NT2/D1 (cell line): ENCODE data around the gene SYNGR1.

Experiments used
- DNase-seq: peaks from one replicate; pipeline ENCODE4 v3.0.0-alpha.2; 2011; ENCODE audit warnings: low read depth, low spot score
- H3K27me3 ChIP-seq: 2 replicates; pipeline ENCODE4 v1.6.0; 2011; ENCODE audit warnings: mild to moderate bottlenecking; ENCODE audit not compliant: insufficient read length, insufficient read depth
- H3K36me3 ChIP-seq: 2 replicates; pipeline ENCODE4 v1.6.1; 2011; ENCODE audit warnings: mild to moderate bottlenecking, low read length, mixed read lengths; ENCODE audit not compliant: insufficient read depth, insufficient read length
- H3K4me1 ChIP-seq: 2 replicates; pipeline ENCODE4 v1.5.1; 2011; ENCODE audit not compliant: insufficient read depth, insufficient read length
- H3K4me3 ChIP-seq: 2 replicates; pipeline ENCODE4 v1.5.1; 2011; ENCODE audit warnings: low read depth; ENCODE audit not compliant: insufficient read length
- H3K9ac ChIP-seq: 2 replicates; pipeline ENCODE4 v1.6.0; 2011; ENCODE audit warnings: low read depth; ENCODE audit not compliant: insufficient read length
- H3K9me3 ChIP-seq: 2 replicates; pipeline ENCODE4 v1.5.1; 2011; ENCODE audit warnings: mild to moderate bottlenecking, low read length; ENCODE audit not compliant: insufficient read depth
- SUZ12 ChIP-seq: IDR thresholded peaks from 2 replicates; pipeline ENCODE4 v1.6.1; 2011; ENCODE audit not compliant: insufficient read length, insufficient read depth; ENCODE audit errors: extremely low read depth
- YY1 ChIP-seq: IDR thresholded peaks from 2 replicates; pipeline ENCODE4 v1.6.1; 2011; ENCODE audit not compliant: insufficient read length, insufficient read depth
- ZNF274 ChIP-seq: IDR thresholded peaks from 2 replicates; pipeline ENCODE4 v1.6.1; 2011; ENCODE audit warnings: mild to moderate bottlenecking, low read depth, low read length

Gene SYNGR1

DNA sequence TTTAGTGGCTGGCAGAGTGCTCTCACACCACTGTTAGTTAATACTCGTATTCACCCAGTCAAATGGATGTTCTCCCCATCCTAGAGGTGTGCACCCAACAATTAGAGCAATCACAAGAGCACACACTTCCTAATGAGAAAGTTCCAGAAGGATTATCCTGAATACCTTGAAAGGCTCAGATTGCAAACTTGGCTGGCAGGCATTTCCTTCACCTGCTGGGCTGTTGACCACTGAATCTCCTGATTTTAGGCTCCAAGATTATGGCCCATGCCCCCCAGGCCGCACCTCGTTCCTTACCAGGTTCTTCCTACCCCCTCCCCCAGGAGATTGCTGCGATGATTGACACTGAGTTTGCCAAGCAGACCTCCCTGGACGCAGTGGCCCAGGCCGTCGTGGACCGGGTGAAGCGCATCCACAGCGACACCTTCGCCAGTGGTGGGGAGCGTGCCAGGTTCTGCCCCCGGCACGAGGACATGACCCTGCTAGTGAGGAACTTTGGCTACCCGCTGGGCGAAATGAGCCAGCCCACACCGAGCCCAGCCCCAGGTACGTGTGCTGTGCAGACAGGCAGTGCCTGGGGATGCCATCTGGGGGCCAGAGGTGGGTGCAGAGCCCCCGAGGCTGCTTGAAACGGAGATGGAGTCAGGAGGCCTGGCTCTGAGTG is 76.7 kb downstream of the SYNGR1 start:
- peak overlapping the region; percentile 8 for H3K9ac ChIP-seq
- DNase-seq = no peak
- peaks cover 21% of the 10 kb centered on the region for H3K4me1 ChIP-seq
- TF ChIP-seq YY1 (no peak), SUZ12 (no peak), ZNF274 (no peak)
- H3K27me3 ChIP-seq = no peaks in the 10 kb centered on the region
- no peak overlapping the region for H3K4me3 ChIP-seq
- no peaks in the 10 kb centered on the region for H3K9me3 ChIP-seq
- peaks cover 63% of the 10 kb centered on the region for H3K36me3 ChIP-seq

GRCh38 chr22:39427751-39428596 is 78.2 kb downstream of the SYNGR1 start:
- Histone ChIP-seq H3K27me3 (no peaks in the 10 kb centered on the region), H3K9ac (peak overlapping the region; percentile 2), H3K36me3 (peaks cover 69% of the 10 kb centered on the region), H3K9me3 (no peaks in the 10 kb centered on the region), H3K4me1 (peaks cover 21% of the 10 kb centered on the region), H3K4me3 (no peak overlapping the region)
- TF ChIP-seq ZNF274 (no peak), SUZ12 (no peak), YY1 (no peak)
- no peak for DNase-seq

GRCh38 chr22:39428597-39429071 is 78.8 kb downstream of the SYNGR1 start:
- peaks cover 69% of the 10 kb centered on the region for H3K36me3 ChIP-seq
- DNase-seq = peak; percentile 85
- peaks cover 21% of the 10 kb centered on the region for H3K4me1 ChIP-seq
- H3K9me3 ChIP-seq = no peaks in the 10 kb centered on the region
- peak overlapping the region; percentile 24 for H3K9ac ChIP-seq
- TF ChIP-seq ZNF274 = no peak
- TF ChIP-seq YY1 = no peak
- no peak for TF ChIP-seq SUZ12
- H3K27me3 ChIP-seq = no peaks in the 10 kb centered on the region
- H3K4me3 ChIP-seq = no peak overlapping the region

GRCh38 chr22:39429186-39429585 is 79.4 kb downstream of the SYNGR1 start:
- no peaks in the 10 kb centered on the region for H3K9me3 ChIP-seq
- H3K4me3 ChIP-seq = no peak overlapping the region
- no peak for TF ChIP-seq ZNF274
- no peak for TF ChIP-seq YY1
- no peak for TF ChIP-seq SUZ12
- peak overlapping the region; percentile 24 for H3K9ac ChIP-seq
- peaks cover 64% of the 10 kb centered on the region for H3K36me3 ChIP-seq
- H3K27me3 ChIP-seq = no peaks in the 10 kb centered on the region
- no peak for DNase-seq
- peaks cover 21% of the 10 kb centered on the region for H3K4me1 ChIP-seq

DNA sequence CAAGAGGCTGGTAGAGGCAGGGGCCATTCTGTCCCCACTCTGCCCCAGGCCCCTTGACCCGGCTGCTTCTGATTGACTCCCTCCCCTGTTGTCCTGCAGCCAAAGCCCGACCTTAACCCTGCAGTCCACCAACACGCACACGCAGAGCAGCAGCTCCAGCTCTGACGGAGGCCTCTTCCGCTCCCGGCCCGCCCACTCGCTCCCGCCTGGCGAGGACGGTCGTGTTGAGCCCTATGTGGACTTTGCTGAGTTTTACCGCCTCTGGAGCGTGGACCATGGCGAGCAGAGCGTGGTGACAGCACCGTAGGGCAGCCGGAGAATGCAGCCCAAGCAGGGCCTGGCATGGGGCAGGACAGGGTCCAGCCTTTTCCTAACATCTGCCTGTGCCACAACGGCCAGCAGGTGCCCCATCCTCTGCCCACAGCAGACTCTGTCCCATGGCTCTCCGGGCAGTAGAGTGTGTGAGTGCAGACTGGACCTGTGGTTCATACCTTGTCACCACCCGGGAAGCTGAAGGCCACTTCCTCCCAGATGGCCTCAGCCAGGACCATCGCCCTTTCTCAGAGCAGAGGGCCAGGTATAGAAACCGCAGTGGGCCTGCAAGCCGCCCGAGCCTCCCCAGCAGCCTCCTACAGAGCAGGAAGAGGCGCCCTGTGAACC is 80.3 kb downstream of the SYNGR1 start:
- no peak for TF ChIP-seq ZNF274
- TF ChIP-seq SUZ12 = no peak
- TF ChIP-seq YY1 = no peak
- no peaks in the 10 kb centered on the region for H3K27me3 ChIP-seq
- H3K9ac ChIP-seq = peak overlapping the region; percentile 33
- peaks cover 23% of the 10 kb centered on the region for H3K4me1 ChIP-seq
- H3K4me3 ChIP-seq = no peak overlapping the region
- H3K9me3 ChIP-seq = no peaks in the 10 kb centered on the region
- H3K36me3 ChIP-seq = peaks cover 58% of the 10 kb centered on the region
- DNase-seq = no peak

GRCh38 chr22:39430576-39431150 is 80.9 kb downstream of the SYNGR1 start:
- Histone ChIP-seq H3K4me1 (peaks cover 23% of the 10 kb centered on the region), H3K9ac (peak overlapping the region; percentile 10), H3K36me3 (peaks cover 58% of the 10 kb centered on the region), H3K9me3 (no peaks in the 10 kb centered on the region), H3K4me3 (no peak overlapping the region), H3K27me3 (no peaks in the 10 kb centered on the region)
- DNase-seq = no peak
- no peak for TF ChIP-seq SUZ12
